Tibial nerve (tissue), 4 donors: Measurements from ENCODE around the gene CNDP1. TPM values are rescaled to one million over a fixed set of nuclear protein-coding genes. Genes with fewer than 3 reads are reported as not detected.
A peak's percentile ranks its signal among the peaks of the same experiment; 100 is the strongest.

ENCODE experiments used
- DNase-seq, 2 donors: peaks; one replicate each; pipeline ENCODE4 v3.0.0-alpha.2; 2019; ENCODE audit warnings: low spot score in 2 of 2
- H3K27ac ChIP-seq, 4 donors: fragments of 200-600 bp; sonication (generic) in 3 of 4; one replicate each; pipeline ENCODE4 v1.5.1; 2017 to 2019; ENCODE audit warnings: mild to moderate bottlenecking in 1 of 4
- H3K27me3 ChIP-seq, 2 donors: fragments of 200-600 bp; sonication (generic) in 1 of 2; one replicate each; pipeline versions ENCODE4 v1.5.1 to v1.6.0; 2017 to 2019
- H3K36me3 ChIP-seq, 3 donors: fragments of 200-600 bp; sonication (generic); one replicate each; pipeline ENCODE4 v1.5.1; 2018 to 2019
- H3K4me1 ChIP-seq, 4 donors: fragments of 200-600 bp; sonication (generic) in 3 of 4; one replicate each; pipeline ENCODE4 v1.5.1; 2017 to 2019
- H3K4me3 ChIP-seq, 4 donors: fragments of 200-600 bp; sonication (generic) in 3 of 4; one replicate each; pipeline ENCODE4 v1.5.1; 2017 to 2019; ENCODE audit warnings: mild to moderate bottlenecking in 1 of 4, moderate library complexity in 1 of 4
- H3K9me3 ChIP-seq, 4 donors: fragments of 200-600 bp; sonication (generic) in 3 of 4; one replicate each; pipeline ENCODE4 v1.5.1; 2017 to 2019
- EP300 ChIP-seq, 2 donors: sonication (generic); formaldehyde crosslinking; IDR thresholded peaks; one replicate each; pipeline ENCODE4 v1.6.1; 2017; ENCODE audit warnings: antibody characterized with exemption in 2 of 2, mild to moderate bottlenecking in 1 of 2
- POLR2A ChIP-seq, 2 donors: fragments of 450-650 bp; IDR thresholded peaks; one replicate each; pipeline ENCODE4 v1.6.1; 2017; ENCODE audit warnings: antibody characterized with exemption in 2 of 2, mild to moderate bottlenecking in 2 of 2, moderate library complexity in 2 of 2
- WGBS, 2 donors: methylation state at CpG; one replicate each; pipeline ENCODE4 v1.1.5; 2018; 5-methylcytosine and 5-hydroxymethylcytosine counted together
- total RNA-seq, 4 donors: library from RNA; depleted of rRNA; stranded (reverse); fragments of >200 nt; gene quantifications; one replicate each; pipeline ENCODE4 v1.1.0, GENCODE V29; 2016
- TF ChIP-seq, protein P1 (sequence below), 5 experiments: fragments of 200-600 bp in 3 of 5; fragments of 450-650 bp in 2 of 5; sonication (generic) in 3 of 5; IDR thresholded peaks; one replicate each; pipeline ENCODE4 v1.5.1; 2016 to 2019; ENCODE audit warnings: antibody characterized with exemption in 5 of 5, mild to moderate bottlenecking in 3 of 5, moderate library complexity in 2 of 5

The CNDP1 gene
- total RNA-seq, 4 donors from 2014 or later, result 0.22 to 1.0 TPM; not detected in 2

DNA sequence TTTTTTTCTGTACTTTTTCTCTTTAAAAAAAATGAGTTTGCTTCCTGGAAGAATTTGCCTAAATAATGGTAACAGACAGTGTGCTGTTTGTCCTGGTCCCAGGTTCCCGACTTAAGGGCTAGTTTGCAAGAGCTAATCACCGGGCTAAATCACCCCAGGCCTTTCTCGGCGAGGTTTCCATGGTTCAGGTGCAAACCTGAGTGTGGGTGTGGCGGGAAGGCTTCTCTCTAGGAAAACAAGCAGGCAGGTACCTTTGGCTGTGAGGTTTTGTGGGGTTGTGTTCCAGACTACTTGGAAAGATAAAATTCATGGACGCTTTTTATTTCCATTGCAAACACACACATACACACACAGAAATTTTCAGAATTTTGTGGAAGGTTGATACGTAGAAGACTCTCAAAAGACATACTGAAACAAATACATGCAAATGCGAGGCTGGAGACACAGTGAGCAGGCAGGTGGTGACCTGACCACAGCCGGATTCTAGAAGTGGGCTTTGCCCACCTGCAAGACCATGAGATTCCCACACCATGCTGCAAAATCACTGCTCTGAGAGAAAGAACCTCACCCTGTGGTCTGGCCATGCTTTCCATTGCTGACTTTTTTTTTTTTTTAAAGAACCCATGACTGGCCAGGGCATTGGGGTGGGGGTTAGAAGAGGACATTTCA lies 815 bp downstream of the CNDP1 start:
- H3K27me3 ChIP-seq, result no peaks in the 10 kb centered on the region
- no peaks in the 10 kb centered on the region for H3K36me3 ChIP-seq
- H3K27ac ChIP-seq, result no peak overlapping the region
- peaks cover 0 to 3% (median 0%) of the 10 kb centered on the region in 4 donors for H3K9me3 ChIP-seq
- no peak for DNase-seq
- H3K4me1 ChIP-seq, result no peaks in the 10 kb centered on the region
- no peak overlapping the region for H3K4me3 ChIP-seq
- TF ChIP-seq EP300 (IDR thresholded peaks at IDR 0.05) (no peak), POLR2A (IDR thresholded peaks at IDR 0.05) (no peak)
- TF ChIP-seq, protein P1, sequence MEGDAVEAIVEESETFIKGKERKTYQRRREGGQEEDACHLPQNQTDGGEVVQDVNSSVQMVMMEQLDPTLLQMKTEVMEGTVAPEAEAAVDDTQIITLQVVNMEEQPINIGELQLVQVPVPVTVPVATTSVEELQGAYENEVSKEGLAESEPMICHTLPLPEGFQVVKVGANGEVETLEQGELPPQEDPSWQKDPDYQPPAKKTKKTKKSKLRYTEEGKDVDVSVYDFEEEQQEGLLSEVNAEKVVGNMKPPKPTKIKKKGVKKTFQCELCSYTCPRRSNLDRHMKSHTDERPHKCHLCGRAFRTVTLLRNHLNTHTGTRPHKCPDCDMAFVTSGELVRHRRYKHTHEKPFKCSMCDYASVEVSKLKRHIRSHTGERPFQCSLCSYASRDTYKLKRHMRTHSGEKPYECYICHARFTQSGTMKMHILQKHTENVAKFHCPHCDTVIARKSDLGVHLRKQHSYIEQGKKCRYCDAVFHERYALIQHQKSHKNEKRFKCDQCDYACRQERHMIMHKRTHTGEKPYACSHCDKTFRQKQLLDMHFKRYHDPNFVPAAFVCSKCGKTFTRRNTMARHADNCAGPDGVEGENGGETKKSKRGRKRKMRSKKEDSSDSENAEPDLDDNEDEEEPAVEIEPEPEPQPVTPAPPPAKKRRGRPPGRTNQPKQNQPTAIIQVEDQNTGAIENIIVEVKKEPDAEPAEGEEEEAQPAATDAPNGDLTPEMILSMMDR (IDR thresholded peaks at IDR 0.05), result no peak
- WGBS, 2 donors, result 85 to 91% methylated on average over 9 of the region's 9 CpGs

DNA sequence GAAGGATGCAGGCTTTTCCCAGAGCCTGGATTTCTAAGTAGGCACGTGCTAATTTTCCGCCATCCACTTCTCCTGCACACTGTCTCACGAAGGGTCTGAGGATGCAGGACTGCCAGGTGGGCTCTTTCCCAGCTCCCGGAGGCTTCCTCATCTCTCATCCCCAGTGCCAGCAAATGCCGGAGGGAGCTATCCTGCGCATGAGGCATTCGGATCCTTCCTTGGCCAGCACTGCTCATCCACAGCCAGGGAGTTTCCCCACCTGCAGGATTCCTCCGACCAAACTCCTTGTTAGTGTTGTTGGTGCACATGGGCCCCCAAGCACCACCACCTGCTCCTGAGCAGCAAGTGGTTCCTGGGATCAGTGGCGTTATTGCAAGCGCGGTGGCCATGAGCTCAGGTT lies 5.0 kb downstream of the CNDP1 start:
- 75 to 86% methylated on average over 11 of the region's 11 CpGs for WGBS, 2 donors
- Histone ChIP-seq H3K27ac (no peak overlapping the region), H3K4me1 (peaks cover 0 to 22% (median 4%) of the 10 kb centered on the region in 4 donors), H3K4me3 (no peak overlapping the region), H3K36me3 (no peaks in the 10 kb centered on the region), H3K27me3 (no peaks in the 10 kb centered on the region), H3K9me3 (peaks cover 0 to 3% (median 0%) of the 10 kb centered on the region in 4 donors)
- TF ChIP-seq EP300 (IDR thresholded peaks at IDR 0.05) (no peak), POLR2A (IDR thresholded peaks at IDR 0.05) (no peak)
- TF ChIP-seq, protein P1 (IDR thresholded peaks at IDR 0.05), result no peak
- DNase-seq, result no peak

DNA sequence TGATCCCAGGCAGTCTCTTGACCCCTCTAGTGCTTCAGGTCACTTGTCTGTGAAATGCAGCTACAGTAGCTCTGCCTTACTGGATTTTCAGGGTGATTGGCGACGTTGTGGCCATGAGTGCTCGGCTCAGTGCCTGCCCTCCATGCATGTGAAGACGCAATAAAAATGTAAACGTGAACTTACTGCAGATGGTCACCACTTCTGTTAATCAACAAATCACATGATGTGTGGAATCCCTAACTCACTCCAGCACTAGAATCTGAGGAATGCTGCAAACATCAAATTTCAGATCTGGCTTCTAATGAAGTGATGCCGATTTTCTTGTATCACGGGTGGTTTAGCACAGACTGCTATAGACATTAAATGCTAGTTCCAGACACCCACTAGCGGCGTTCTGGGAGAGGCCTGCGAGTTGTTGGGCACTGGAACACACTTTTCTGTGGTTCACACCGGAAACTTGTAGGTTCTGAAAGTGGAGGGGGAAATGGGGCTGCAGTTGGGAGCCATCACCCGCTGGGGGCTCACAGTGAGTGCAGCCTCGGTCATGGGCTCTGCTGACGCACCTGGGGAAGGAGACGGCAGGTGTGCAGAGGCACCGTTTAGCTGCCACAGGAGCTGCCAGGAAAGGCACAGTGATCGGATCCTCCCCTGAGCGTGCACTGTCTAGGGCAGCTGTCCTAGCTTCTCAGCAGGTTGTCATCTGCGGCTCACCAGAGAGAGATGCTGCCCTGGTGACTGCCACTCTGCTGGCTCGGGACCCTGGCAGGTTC lies 6.5 kb downstream of the CNDP1 start:
- TF ChIP-seq EP300 (IDR thresholded peaks at IDR 0.05) (no peak), POLR2A (IDR thresholded peaks at IDR 0.05) (no peak)
- TF ChIP-seq, protein P1 (IDR thresholded peaks at IDR 0.05), result no peak
- no peaks in the 10 kb centered on the region for H3K27me3 ChIP-seq
- H3K9me3 ChIP-seq, result peaks cover 0 to 3% (median 0%) of the 10 kb centered on the region in 4 donors
- H3K4me1 ChIP-seq, result peaks cover 0 to 24% (median 4%) of the 10 kb centered on the region in 4 donors
- no peak overlapping the region for H3K4me3 ChIP-seq
- peak overlapping the region in 2 of 4 donors; percentile 9 to 37 for H3K27ac ChIP-seq
- H3K36me3 ChIP-seq, result no peaks in the 10 kb centered on the region
- DNase-seq, result no peak
- WGBS, 2 donors, result 47 to 64% methylated on average over 18 to 20 of the region's 20 CpGs

DNA sequence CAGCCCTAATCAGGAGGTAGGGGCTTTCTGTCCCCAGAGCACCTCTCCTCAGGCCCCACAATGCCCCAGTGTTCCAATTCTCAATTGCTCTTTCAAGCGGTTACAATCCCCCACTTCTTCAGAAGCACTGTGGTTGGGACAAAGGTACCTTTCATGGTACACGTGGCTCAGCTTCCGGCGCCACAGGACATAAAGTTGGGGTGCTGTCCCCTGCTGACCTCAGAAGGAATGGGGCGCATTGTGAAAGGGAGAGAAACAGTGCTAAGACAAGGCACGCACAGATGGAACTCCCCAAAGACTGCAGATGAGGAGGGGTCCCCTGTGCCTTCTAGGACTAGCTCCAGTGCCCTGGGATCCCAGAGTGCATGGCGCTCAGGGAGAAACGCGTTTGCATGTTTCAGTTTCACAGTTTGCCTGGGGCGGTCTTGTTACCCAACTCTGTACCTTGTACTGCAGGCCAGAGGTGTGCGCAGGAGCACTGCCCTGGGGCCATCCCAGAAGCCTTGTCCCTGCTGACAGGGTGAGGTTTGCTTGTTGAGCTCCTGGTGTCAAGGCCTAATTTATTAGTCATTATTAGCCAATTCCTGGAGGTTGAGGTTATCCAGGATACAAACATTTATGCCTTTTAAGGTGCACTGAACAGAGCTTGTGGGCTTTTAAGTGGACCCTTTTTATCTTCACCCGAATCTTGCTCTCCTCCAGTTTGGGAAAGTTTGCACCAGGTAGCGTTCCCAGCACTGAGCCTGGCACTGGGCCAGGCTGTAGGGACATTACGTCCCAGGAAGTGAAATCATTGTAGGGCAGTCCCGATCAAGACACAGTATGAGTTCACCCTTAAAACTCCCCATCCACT lies 7.6 kb downstream of the CNDP1 start:
- no peaks in the 10 kb centered on the region for H3K9me3 ChIP-seq
- H3K4me3 ChIP-seq, result no peak overlapping the region
- no peak for DNase-seq
- no peaks in the 10 kb centered on the region for H3K27me3 ChIP-seq
- no peaks in the 10 kb centered on the region for H3K36me3 ChIP-seq
- H3K4me1 ChIP-seq, result peaks cover 0 to 35% (median 8%) of the 10 kb centered on the region in 4 donors
- WGBS, 2 donors, result 48 to 58% methylated on average over 15 of the region's 15 CpGs
- H3K27ac ChIP-seq, result peak overlapping the region in 2 of 4 donors; percentile 9 to 37
- TF ChIP-seq EP300 (IDR thresholded peaks at IDR 0.05) (no peak), POLR2A (IDR thresholded peaks at IDR 0.05) (no peak)
- TF ChIP-seq, protein P1 (IDR thresholded peaks at IDR 0.05), result no peak
